Measurements from ENCODE around the gene ENG. TPM values are rescaled to one million over a fixed set of nuclear protein-coding genes. Genes with fewer than 3 reads are reported as not detected.
A peak's percentile ranks its signal among the peaks of the same experiment; 100 is the strongest.
"Not testable (repeated sequence)": the region's sequence is repeated elsewhere in the genome, so short reads cannot be mapped to it uniquely, and the experiment has no call there.

Gene ENG
- total and polyA plus RNA-seq, 10 donors = 29.2 to 334 (median 222) TPM

- Histone ChIP-seq H3K27me3 (replicated peaks in 1 of 7) (no peaks in the 10 kb centered on the region), H3K9me3 (no peaks in the 10 kb centered on the region), H3K4me3 (no peak overlapping the region), H3K4me1 (peaks cover 23 to 99% (median 60%) of the 10 kb centered on the region in 6 donors), H3K36me3 (peaks cover 0 to 45% (median 6%) of the 10 kb centered on the region in 6 donors), H3K27ac (peak overlapping the region in 1 of 8 donors; percentile 83)
- 86 to 94% (median 91%) methylated on average over 9 of the region's 9 CpGs for WGBS, 5 donors
- DNase-seq = no peak
- intact Hi-C loops (cut with DNase I; ENCODE audit: low total_unique reads) = no loop called here
- TF ChIP-seq POLR2AphosphoS5 (IDR thresholded peaks at IDR 0.05) = no peak
Measured at GRCh38 chr9:127871531-127871930, 17.1 kb upstream of the ENG start.

- H3K4me3 ChIP-seq = no peak overlapping the region
- peaks cover 0 to 45% (median 6%) of the 10 kb centered on the region in 6 donors for H3K36me3 ChIP-seq
- no peak for DNase-seq
- peaks cover 29 to 99% (median 61%) of the 10 kb centered on the region in 6 donors for H3K4me1 ChIP-seq
- H3K27ac ChIP-seq = no peak overlapping the region
- intact Hi-C loops (cut with DNase I; ENCODE audit: low total_unique reads) = no loop called here
- no peaks in the 10 kb centered on the region for H3K9me3 ChIP-seq
- TF ChIP-seq POLR2AphosphoS5 (IDR thresholded peaks at IDR 0.05) (no peak), POLR2A (IDR thresholded peaks at IDR 0.05) (no peak), CTCF (IDR thresholded peaks at IDR 0.05 in 8 of 11, conservative IDR thresholded peaks at IDR 0.05 in 3 of 11) (no peak)
- WGBS, 5 donors = 84 to 89% (median 86%) methylated on average over 12 of the region's 12 CpGs; no CpG with 5 or more reads in 1 of the 5 donors
- H3K27me3 ChIP-seq (replicated peaks in 1 of 7) = no peaks in the 10 kb centered on the region
Measured at GRCh38 chr9:127870887-127871286, 16.4 kb upstream of the ENG start.

- DNase-seq; H3K4me3 ChIP-seq; H3K9me3 ChIP-seq; H3K27me3 ChIP-seq (replicated peaks in 1 of 7); intact Hi-C loops (cut with DNase I; ENCODE audit: low total_unique reads): not testable (repeated sequence)
- peak in 6 of 11 experiments; percentile 24 to 71 (median 60) for TF ChIP-seq CTCF (IDR thresholded peaks at IDR 0.05 in 8 of 11, conservative IDR thresholded peaks at IDR 0.05 in 3 of 11)
- 57 to 68% (median 60%) methylated on average over 9 of the region's 9 CpGs for WGBS, 5 donors
- H3K27ac ChIP-seq = peak overlapping the region in 1 of 8 donors; percentile 83
- peaks cover 29 to 99% (median 65%) of the 10 kb centered on the region in 6 donors for H3K4me1 ChIP-seq
- H3K36me3 ChIP-seq = peaks cover 0 to 45% (median 6%) of the 10 kb centered on the region in 6 donors
Measured at GRCh38 chr9:127870153-127870491, 15.7 kb upstream of the ENG start.

GRCh38 chr9:127869310-127870152 is 15.1 kb upstream of the ENG start:
- H3K27me3 ChIP-seq (replicated peaks in 1 of 7) = no peaks in the 10 kb centered on the region
- no peak overlapping the region for H3K4me3 ChIP-seq
- TF ChIP-seq POLR2A (IDR thresholded peaks at IDR 0.05) (no peak), POLR2AphosphoS5 (IDR thresholded peaks at IDR 0.05) (peak; percentile 82 to 83 (median 82)), CTCF (IDR thresholded peaks at IDR 0.05 in 8 of 11, conservative IDR thresholded peaks at IDR 0.05 in 3 of 11) (peak; percentile 93 to 99 (median 96))
- H3K4me1 ChIP-seq = peaks cover 32 to 99% (median 65%) of the 10 kb centered on the region in 6 donors
- peaks cover 0 to 45% (median 6%) of the 10 kb centered on the region in 6 donors for H3K36me3 ChIP-seq
- H3K27ac ChIP-seq = peak overlapping the region in 5 of 8 donors; percentile 79 to 86 (median 82)
- peak; percentile 97 for DNase-seq
- H3K9me3 ChIP-seq = no peaks in the 10 kb centered on the region
- WGBS, 5 donors = 40 to 61% (median 56%) methylated on average over 10 to 18 of the region's 18 CpGs
- intact Hi-C loops (cut with DNase I; ENCODE audit: low total_unique reads) = loop anchor here (10.0 kb wide), 1 partner anchor 75 kb away; no protein-coding TSS in a partner anchor
